Caco-2 (cell line): Measurements from ENCODE around the gene PNPLA7. TPM values are rescaled to one million over a fixed set of nuclear protein-coding genes. Genes with fewer than 3 reads are reported as not detected.
"Not testable (repeated sequence)": the region's sequence is repeated elsewhere in the genome, so short reads cannot be mapped to it uniquely, and the experiment has no call there.

Experiments used
- BruUV-seq: library from RNA; stranded (reverse); fragments of 400-500 nt; replicated peaks from 2 replicates; lab custom pipeline; 2021; lab: Mats Ljungman, UMichigan
- CTCF ChIA-PET: fragments of 300-600 bp; sonication (Branson Sonifier 250); formaldehyde crosslinking; loops from one replicate; lab custom pipeline; 2022; ENCODE audit warnings: antibody characterized with exemption; lab: Charles Lee
- POLR2A ChIA-PET: fragments of 300-600 bp; sonication (Branson Sonifier 250); formaldehyde crosslinking; loops from one replicate; lab custom pipeline; 2022; ENCODE audit warnings: antibody characterized with exemption; lab: Charles Lee
- DNase-seq, 2 experiments: peaks; one replicate each; pipeline versions ENCODE4 v3.0.0 to v3.0.0-alpha.2; 2020 to 2022
- H3K27me3 ChIP-seq: replicated peaks from 2 replicates; pipeline ENCODE4 v1.6.0; 2011; ENCODE audit warnings: low read length; ENCODE audit not compliant: control insufficient read depth, insufficient read depth
- H3K36me3 ChIP-seq: 2 replicates; pipeline ENCODE4 v1.5.1; 2011; ENCODE audit warnings: low read length; ENCODE audit not compliant: control insufficient read depth, insufficient read depth
- H3K4me1 ChIP-seq: fragments of 250-450 bp; sonication (Bioruptor Pico); 2 replicates; pipeline ENCODE4 v1.5.1; 2020; ENCODE audit warnings: mild to moderate bottlenecking
- H3K4me3 ChIP-seq: 2 replicates; pipeline ENCODE4 v1.5.1; 2011; ENCODE audit warnings: low read depth, mild to moderate bottlenecking, control low read depth, low read length
- H3K9me3 ChIP-seq: fragments of 250-450 bp; sonication (Bioruptor Pico); 2 replicates; pipeline ENCODE4 v1.5.1; 2020; ENCODE audit warnings: mild to moderate bottlenecking, moderate library complexity
- H3K27ac Mint-ChIP-seq: one replicate; pipeline ENCODE4 v1.8.0; 2022; ENCODE audit warnings: mixed read lengths; ENCODE audit not compliant: unreplicated experiment
- H3K27me3 Mint-ChIP-seq: one replicate; pipeline ENCODE4 v1.8.0; 2022; ENCODE audit warnings: mixed read lengths; ENCODE audit not compliant: insufficient read depth, unreplicated experiment
- H3K36me3 Mint-ChIP-seq: one replicate; pipeline ENCODE4 v1.8.0; 2022; ENCODE audit warnings: mild to moderate bottlenecking, mixed read lengths; ENCODE audit not compliant: insufficient read depth, unreplicated experiment
- H3K4me1 Mint-ChIP-seq: one replicate; pipeline ENCODE4 v1.8.0; 2022; ENCODE audit warnings: low read depth, mixed read lengths; ENCODE audit not compliant: unreplicated experiment
- H3K4me3 Mint-ChIP-seq: one replicate; pipeline ENCODE4 v1.8.0; 2022; ENCODE audit warnings: mild to moderate bottlenecking, moderate library complexity, mixed read lengths; ENCODE audit not compliant: unreplicated experiment
- H3K9me3 Mint-ChIP-seq: one replicate; pipeline ENCODE4 v1.8.0; 2022; ENCODE audit warnings: mixed read lengths; ENCODE audit not compliant: unreplicated experiment
- CTCF ChIP-seq, 2 experiments: fragments of 200-600 bp in 1 of 2; IDR thresholded peaks; 1 replicate in 1 of 2; 2 replicates in 1 of 2; pipeline versions ENCODE4 v1.5.1 to v1.8.0; 2011 to 2022; ENCODE audit warnings: antibody characterized with exemption in 1 of 2, control low read depth in 1 of 2, inconsistent platforms in 1 of 2, low read depth in 1 of 2, low read length in 1 of 2, mild to moderate bottlenecking in 1 of 2, moderate library complexity in 1 of 2; ENCODE audit not compliant: insufficient read depth in 1 of 2, severe bottlenecking in 1 of 2, unreplicated experiment in 1 of 2
- intact Hi-C: fragments of 100-400 bp; cut with micrococcal nuclease; formaldehyde crosslinking; loops from one replicate; pipeline ENCODE4 v1.10.0; 2022; ENCODE audit not compliant: unreplicated experiment
- total RNA-seq: library from RNA; stranded (reverse); gene quantifications from 2 replicates; pipeline ENCODE4 v1.2.3, GENCODE V29; 2022

The PNPLA7 gene
- total RNA-seq, 1 experiment from 2014 or later, result 1.8 TPM

DNA sequence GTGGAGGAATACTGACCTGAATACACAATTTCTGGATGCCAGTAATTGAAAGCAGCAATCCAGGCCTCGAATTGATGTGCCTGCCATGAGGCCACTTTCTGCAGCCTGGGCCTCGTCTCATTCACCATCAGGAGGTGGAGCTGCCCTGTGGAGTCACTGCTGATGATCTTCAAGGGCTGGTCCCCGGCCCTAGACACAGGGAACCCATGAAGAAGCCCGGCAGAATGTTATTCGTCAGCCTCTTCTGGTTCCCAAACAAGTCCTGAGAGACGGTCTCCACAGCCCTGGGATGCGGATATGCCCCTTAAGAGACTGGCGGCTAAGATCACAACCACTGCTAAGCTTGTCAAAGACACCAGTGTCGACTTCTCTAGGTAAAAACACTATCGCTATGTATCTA, 24.0 kb upstream of the PNPLA7 start:
- Mint-ChIP-seq H3K4me1 (no peaks in the 10 kb centered on the region), H3K9me3 (no peaks in the 10 kb centered on the region), H3K27ac (no peak overlapping the region), H3K4me3 (no peak overlapping the region), H3K36me3 (peaks cover 85% of the 10 kb centered on the region), H3K27me3 (no peaks in the 10 kb centered on the region)
- ChIA-PET POLR2A (no interaction called here), CTCF (no interaction called here)
- BruUV-seq, result no TSS peak
- no peaks in the 10 kb centered on the region for H3K9me3 ChIP-seq
- no peak for TF ChIP-seq CTCF (IDR thresholded peaks at IDR 0.05; ENCODE audit: insufficient read depth in 1 of 2, low read depth in 1 of 2, low read length in 1 of 2, severe bottlenecking in 1 of 2, unreplicated experiment in 1 of 2)
- no peaks in the 10 kb centered on the region for H3K27me3 ChIP-seq
- DNase-seq, result no peak
- H3K4me1 ChIP-seq, result peaks cover 12% of the 10 kb centered on the region
- H3K36me3 ChIP-seq, result no peaks in the 10 kb centered on the region; the same call in 1 of the 2 replicates
- no peak overlapping the region for H3K4me3 ChIP-seq
- intact Hi-C loops, result no loop called here

- Histone ChIP-seq H3K27me3 (no peaks in the 10 kb centered on the region), H3K4me1 (no peaks in the 10 kb centered on the region), H3K4me3 (no peak overlapping the region), H3K9me3 (no peaks in the 10 kb centered on the region), H3K36me3 (no peaks in the 10 kb centered on the region; the same call in 1 of the 2 replicates)
- Mint-ChIP-seq H3K4me1 (no peaks in the 10 kb centered on the region), H3K27me3 (no peaks in the 10 kb centered on the region), H3K9me3 (no peaks in the 10 kb centered on the region), H3K36me3 (peaks cover 49% of the 10 kb centered on the region), H3K4me3 (no peak overlapping the region), H3K27ac (no peak overlapping the region)
- TF ChIP-seq CTCF (IDR thresholded peaks at IDR 0.05; ENCODE audit: insufficient read depth in 1 of 2, low read depth in 1 of 2, low read length in 1 of 2, severe bottlenecking in 1 of 2, unreplicated experiment in 1 of 2), result no peak
- no peak for DNase-seq
- ChIA-PET POLR2A (no interaction called here), CTCF (no interaction called here)
- BruUV-seq, result no TSS peak
- intact Hi-C loops, result no loop called here
Measured at GRCh38 chr9:137570566-137570965, 20.4 kb upstream of the PNPLA7 start.

GRCh38 chr9:137569609-137570203, 19.5 kb upstream of the PNPLA7 start:
- H3K27ac Mint-ChIP-seq, result no peak overlapping the region
- Histone ChIP-seq H3K36me3 (no peaks in the 10 kb centered on the region; the same call in 1 of the 2 replicates), H3K27me3 (no peaks in the 10 kb centered on the region), H3K4me1 (no peaks in the 10 kb centered on the region), H3K4me3 (no peak overlapping the region), H3K9me3 (no peaks in the 10 kb centered on the region)
- DNase-seq, result no peak
- CTCF ChIA-PET, result no interaction called here
- no peaks in the 10 kb centered on the region for H3K9me3 Mint-ChIP-seq
- H3K27me3 Mint-ChIP-seq, result no peaks in the 10 kb centered on the region
- intact Hi-C loops, result no loop called here
- no peaks in the 10 kb centered on the region for H3K4me1 Mint-ChIP-seq
- TF ChIP-seq CTCF (IDR thresholded peaks at IDR 0.05; ENCODE audit: insufficient read depth in 1 of 2, low read depth in 1 of 2, low read length in 1 of 2, severe bottlenecking in 1 of 2, unreplicated experiment in 1 of 2), result no peak
- H3K36me3 Mint-ChIP-seq, result peaks cover 44% of the 10 kb centered on the region
- POLR2A ChIA-PET, result no interaction called here
- no TSS peak for BruUV-seq
- H3K4me3 Mint-ChIP-seq, result no peak overlapping the region

GRCh38 chr9:137568445-137568844, 18.2 kb upstream of the PNPLA7 start:
- H3K4me3 ChIP-seq, result not testable (repeated sequence)

More at GRCh38 chr9:137568445-137568844, 18.2 kb upstream of the PNPLA7 start:
- CTCF ChIA-PET, intact Hi-C loops, H3K27ac Mint-ChIP-seq, DNase-seq, BruUV-seq, H3K9me3 Mint-ChIP-seq, POLR2A ChIA-PET, H3K27me3 ChIP-seq, H3K9me3 ChIP-seq, H3K4me1 ChIP-seq, H3K4me3 Mint-ChIP-seq, H3K36me3 ChIP-seq, H3K27me3 Mint-ChIP-seq, H3K4me1 Mint-ChIP-seq: not testable (repeated sequence)
- peaks cover 47% of the 10 kb centered on the region for H3K36me3 Mint-ChIP-seq
